Activated CD4-positive, alpha-beta T cell treated with anti-CD3 and anti-CD28 coated beads, Interleukin-2, Interleukin-6, amounts not matched to agents 100 ng/mL and 50 ng/mL, durations not matched to agents 16 hours and 8 hours (primary cell): ENCODE data around the gene TP53TG3B.
"Not testable (repeated sequence)": the region's sequence is repeated elsewhere in the genome, so short reads cannot be mapped to it uniquely, and the experiment has no call there.

ENCODE experiments used
- DNase-seq: peaks from one replicate; pipeline ENCODE4 v3.0.0-alpha.2; 2020

TP53TG3B gene

GRCh38 chr16:33360541-33360940, at the start of gene TP53TG3B:
TSS of gene TP53TG3B (plus strand) at chr16:33360841. CDS start at chr16:33360909, 68 bp downstream.
- DNase-seq, result not testable (repeated sequence)

- peak; percentile 45 for DNase-seq
Observed at GRCh38 chr16:33336226-33337012, 24.2 kb upstream of the TP53TG3B start.

- peak; percentile 37 for DNase-seq
Observed at GRCh38 chr16:33337627-33338542, 22.8 kb upstream of the TP53TG3B start.

GRCh38 chr16:33338543-33338951, 22.1 kb upstream of the TP53TG3B start:
- DNase-seq, result peak; percentile 17

- peak; percentile 35 for DNase-seq
Observed at GRCh38 chr16:33339093-33340061, 21.3 kb upstream of the TP53TG3B start.
